Mesenchymal stem cell (in vitro differentiated cells and primary cell): ENCODE data around the gene MEGF9.

Source experiments
- DNase-seq: peaks from one replicate; pipeline ENCODE4 v3.0.0-alpha.2; 2013
- H2AFZ ChIP-seq: one replicate; pipeline ENCODE4 v1.6.1; 2013; ENCODE audit warnings: low read depth, mild to moderate bottlenecking, control low read depth, inconsistent platforms, low read length, moderate library complexity
- H2AK5ac ChIP-seq: 2 replicates; pipeline ENCODE4 v1.6.1; 2013; ENCODE audit warnings: low read length, moderate library complexity, mild to moderate bottlenecking, inconsistent platforms; ENCODE audit not compliant: severe bottlenecking
- H2BK120ac ChIP-seq: one replicate; pipeline ENCODE4 v1.6.1; 2013; ENCODE audit warnings: low read depth, mild to moderate bottlenecking, inconsistent platforms, low read length, moderate library complexity
- H2BK12ac ChIP-seq, 2 experiments: one replicate each; pipeline ENCODE4 v1.6.1; 2013; ENCODE audit warnings: inconsistent platforms in 2 of 2, low read length in 2 of 2, mild to moderate bottlenecking in 2 of 2, moderate library complexity in 2 of 2, control low read depth in 1 of 2
- H2BK15ac ChIP-seq: one replicate; pipeline ENCODE4 v1.6.1; 2013; ENCODE audit warnings: mild to moderate bottlenecking, low read depth, inconsistent platforms; ENCODE audit not compliant: poor library complexity, severe bottlenecking
- H2BK5ac ChIP-seq: 2 replicates; pipeline ENCODE4 v1.6.1; 2013; ENCODE audit warnings: low read depth, mild to moderate bottlenecking, low read length, control low read depth, inconsistent platforms; ENCODE audit not compliant: poor library complexity, severe bottlenecking
- H3K14ac ChIP-seq, 2 experiments: one replicate each; pipeline ENCODE4 v1.6.1; 2013; ENCODE audit warnings: inconsistent platforms in 2 of 2, low read length in 2 of 2, control low read depth in 1 of 2, mild to moderate bottlenecking in 1 of 2, moderate library complexity in 1 of 2
- H3K18ac ChIP-seq, 2 experiments: one replicate each; pipeline ENCODE4 v1.6.1; 2013; ENCODE audit warnings: inconsistent platforms in 2 of 2, low read length in 2 of 2, control low read depth in 1 of 2, low read depth in 1 of 2, mild to moderate bottlenecking in 1 of 2
- H3K23ac ChIP-seq, 2 experiments: one replicate each; pipeline ENCODE4 v1.6.1; 2013; ENCODE audit warnings: inconsistent platforms in 2 of 2, low read length in 2 of 2, mild to moderate bottlenecking in 2 of 2, moderate library complexity in 2 of 2, control low read depth in 1 of 2
- H3K27ac ChIP-seq: 2 replicates; pipeline ENCODE4 v1.5.1; 2013; ENCODE audit warnings: mild to moderate bottlenecking, moderate library complexity, low read length, control low read depth, inconsistent platforms; ENCODE audit not compliant: poor library complexity, severe bottlenecking
- H3K27me3 ChIP-seq, 2 experiments: 2 replicates each; pipeline versions ENCODE4 v1.6.1 to v1.7.0; 2013; ENCODE audit warnings: low read length in 2 of 2, mild to moderate bottlenecking in 2 of 2, moderate library complexity in 2 of 2, control low read depth in 1 of 2, inconsistent platforms in 1 of 2; ENCODE audit not compliant: control insufficient read depth in 1 of 2, insufficient read depth in 1 of 2
- H3K36me3 ChIP-seq, 2 experiments: 2 replicates each; pipeline versions ENCODE4 v1.6.1 to v1.7.0; 2013; ENCODE audit warnings: low read length in 2 of 2, control low read depth in 1 of 2, inconsistent platforms in 1 of 2, low read depth in 1 of 2, mild to moderate bottlenecking in 1 of 2; ENCODE audit not compliant: insufficient read depth in 2 of 2, control insufficient read depth in 1 of 2
- H3K4ac ChIP-seq, 2 experiments: one replicate each; pipeline ENCODE4 v1.6.1; 2013; ENCODE audit warnings: inconsistent platforms in 2 of 2, low read length in 2 of 2, mild to moderate bottlenecking in 2 of 2, moderate library complexity in 2 of 2, control low read depth in 1 of 2, low read depth in 1 of 2
- H3K4me1 ChIP-seq: 2 replicates; pipeline ENCODE4 v1.6.1; 2013; ENCODE audit warnings: low read depth, low read length, control low read depth; ENCODE audit not compliant: control insufficient read depth, insufficient read depth
- H3K4me2 ChIP-seq: 2 replicates; pipeline ENCODE4 v1.6.1; 2013; ENCODE audit warnings: low read length, mild to moderate bottlenecking, inconsistent platforms; ENCODE audit not compliant: poor library complexity, severe bottlenecking
- H3K4me3 ChIP-seq, 2 experiments: 2 replicates each; pipeline versions ENCODE4 v1.5.1 to v1.7.0; 2013; ENCODE audit warnings: low read length in 2 of 2, mild to moderate bottlenecking in 2 of 2, control low read depth in 1 of 2, low read depth in 1 of 2; ENCODE audit not compliant: insufficient read depth in 1 of 2
- H3K79me1 ChIP-seq: replicated peaks from 2 replicates; pipeline ENCODE4 v1.6.1; 2013; ENCODE audit warnings: mild to moderate bottlenecking, control low read depth, low read length, inconsistent platforms; ENCODE audit not compliant: poor library complexity, severe bottlenecking
- H3K9ac ChIP-seq: 2 replicates; pipeline ENCODE4 v1.7.0; 2013; ENCODE audit warnings: mild to moderate bottlenecking, low read length, moderate library complexity
- H3K9me3 ChIP-seq: 2 replicates; pipeline ENCODE4 v1.7.0; 2013; ENCODE audit warnings: mild to moderate bottlenecking, low read length; ENCODE audit not compliant: control insufficient read depth
- H4K8ac ChIP-seq: one replicate; pipeline ENCODE4 v1.6.1; 2013; ENCODE audit warnings: inconsistent platforms, mild to moderate bottlenecking, low read length, moderate library complexity
- H4K91ac ChIP-seq: one replicate; pipeline ENCODE4 v1.6.1; 2013; ENCODE audit warnings: mild to moderate bottlenecking, low read length, inconsistent platforms
- WGBS: methylation state at CpG from one replicate; pipeline ENCODE4 v1.1.7; 2013; ENCODE audit warnings: mixed read lengths; 5-methylcytosine and 5-hydroxymethylcytosine counted together

Gene MEGF9

DNA sequence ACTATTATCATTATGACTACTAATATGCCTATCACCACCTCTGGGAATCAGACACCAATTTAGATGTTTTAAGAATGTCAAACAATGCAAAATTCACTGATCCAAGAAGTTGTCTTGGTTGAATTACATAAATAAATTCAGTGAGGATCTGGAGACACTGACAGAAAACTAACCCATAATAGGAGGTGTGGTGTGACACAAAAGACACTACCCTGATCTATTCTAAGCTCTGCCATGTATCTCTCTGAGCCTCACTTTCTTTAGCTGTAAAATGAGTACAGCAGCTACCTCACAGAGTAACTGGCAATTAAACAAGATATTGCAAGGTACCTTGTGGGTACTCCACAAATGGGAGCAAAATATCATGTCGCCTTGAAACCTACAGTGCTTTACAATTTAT lies 141.8 kb downstream of the MEGF9 start:
- H2AK5ac ChIP-seq: no peak overlapping the region

DNA sequence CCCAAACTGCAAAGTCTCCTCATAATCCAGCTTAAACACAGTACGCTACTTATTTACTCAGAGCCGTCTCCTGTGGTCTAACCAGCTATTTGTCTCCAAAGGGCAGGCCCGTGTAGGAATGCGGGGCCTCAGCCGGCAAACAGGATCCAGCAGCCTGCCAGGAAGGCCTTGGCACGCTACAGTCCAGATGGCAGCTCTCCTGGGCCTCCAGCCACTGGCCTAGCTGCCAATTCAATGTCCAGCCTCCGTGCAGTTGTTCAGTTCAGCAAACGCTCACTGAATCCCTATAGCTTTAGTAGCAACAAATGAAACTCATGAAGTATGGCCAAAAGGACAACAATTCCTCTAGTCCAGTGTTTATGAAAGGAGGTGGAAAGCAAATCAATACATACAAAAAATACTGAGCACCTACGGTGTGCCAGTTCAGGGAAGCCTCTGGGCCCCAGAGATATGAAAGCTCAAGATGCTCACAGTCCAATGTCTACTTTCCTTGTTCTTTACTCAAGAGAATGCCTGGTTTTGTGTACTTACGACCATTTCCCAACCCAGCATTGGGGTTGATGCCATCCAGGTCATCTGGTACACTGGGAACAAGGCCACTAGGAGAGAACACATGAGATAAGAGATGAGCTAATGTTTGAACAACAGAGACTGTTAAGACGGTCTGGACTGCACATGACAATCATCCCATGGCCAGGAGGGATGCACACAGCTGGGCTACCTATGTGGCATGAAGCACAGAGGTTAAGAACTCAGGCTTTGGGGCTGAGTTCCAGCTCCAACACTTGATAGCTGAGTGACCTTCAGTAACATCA lies 142.6 kb downstream of the MEGF9 start:
- Histone ChIP-seq H3K79me1 (peaks cover 29% of the 10 kb centered on the region), H2BK5ac (no peak overlapping the region), H3K18ac (no peak overlapping the region), H3K4me3 (no peak overlapping the region), H2BK12ac (no peak overlapping the region), H3K23ac (no peak overlapping the region), H3K4ac (no peak overlapping the region), H2BK120ac (no peak overlapping the region), H3K36me3 (peaks cover 17 to 52% of the 10 kb centered on the region in 2 experiments), H3K9ac (no peak overlapping the region), H3K9me3 (no peaks in the 10 kb centered on the region), H2BK15ac (no peak overlapping the region), H3K27me3 (no peaks in the 10 kb centered on the region), H3K27ac (no peak overlapping the region), H3K4me1 (peaks cover 4% of the 10 kb centered on the region), H4K8ac (no peak overlapping the region), H4K91ac (no peak overlapping the region), H2AK5ac (no peak overlapping the region), H3K4me2 (no peak overlapping the region), H2AFZ (no peak overlapping the region), H3K14ac (no peak overlapping the region)
- DNase-seq: no peak
- WGBS: 92% methylated on average over 11 of the region's 11 CpGs

More for the DNA sequence above, 141.8 kb downstream of the MEGF9 start:
- Histone ChIP-seq H2AFZ (no peak overlapping the region), H3K23ac (no peak overlapping the region), H3K9ac (no peak overlapping the region), H3K27ac (no peak overlapping the region), H2BK5ac (no peak overlapping the region), H3K79me1 (peaks cover 30% of the 10 kb centered on the region), H4K8ac (no peak overlapping the region), H3K4me3 (no peak overlapping the region), H2BK120ac (no peak overlapping the region), H3K4ac (no peak overlapping the region), H3K4me2 (no peak overlapping the region), H4K91ac (no peak overlapping the region), H3K4me1 (peaks cover 4% of the 10 kb centered on the region), H3K9me3 (no peaks in the 10 kb centered on the region), H3K14ac (no peak overlapping the region), H2BK15ac (no peak overlapping the region), H3K36me3 (peaks cover 17 to 47% of the 10 kb centered on the region in 2 experiments), H2BK12ac (no peak overlapping the region), H3K27me3 (no peaks in the 10 kb centered on the region), H3K18ac (no peak overlapping the region)
- DNase-seq: no peak
- 100% methylated on average over 1 of the region's 1 CpG for WGBS

DNA sequence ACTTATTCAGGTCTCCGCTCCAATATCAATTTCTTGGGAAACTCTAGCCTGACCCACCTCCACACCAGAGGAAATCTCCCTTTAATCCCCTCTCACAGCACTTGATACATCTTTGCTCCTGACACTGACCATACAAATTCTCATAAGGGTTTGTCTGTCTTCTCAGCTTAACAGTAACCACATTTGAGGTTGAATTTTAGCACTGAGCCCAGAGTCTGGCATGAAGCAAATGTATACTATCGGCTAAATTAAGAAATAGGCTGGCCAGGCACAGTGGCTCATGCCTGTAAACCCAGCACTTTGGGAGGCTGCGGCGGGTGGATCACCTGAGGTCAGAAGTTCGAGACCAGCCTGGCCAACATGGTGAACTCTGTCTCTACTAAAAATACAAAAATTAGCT lies 144.0 kb downstream of the MEGF9 start:
- Histone ChIP-seq H2AK5ac (no peak overlapping the region), H2AFZ (no peak overlapping the region), H3K23ac (no peak overlapping the region), H3K4me1 (peaks cover 4% of the 10 kb centered on the region), H3K79me1 (peaks cover 36% of the 10 kb centered on the region), H2BK15ac (no peak overlapping the region), H3K27ac (no peak overlapping the region), H2BK12ac (no peak overlapping the region), H2BK120ac (no peak overlapping the region), H3K27me3 (no peaks in the 10 kb centered on the region), H4K91ac (no peak overlapping the region), H3K18ac (no peak overlapping the region), H3K4me3 (no peak overlapping the region), H3K36me3 (peaks cover 21 to 60% of the 10 kb centered on the region in 2 experiments), H3K4me2 (no peak overlapping the region), H3K14ac (no peak overlapping the region), H2BK5ac (no peak overlapping the region), H3K9ac (no peak overlapping the region), H4K8ac (no peak overlapping the region), H3K9me3 (no peaks in the 10 kb centered on the region), H3K4ac (no peak overlapping the region)
- WGBS: 94% methylated on average over 5 of the region's 5 CpGs
- no peak for DNase-seq

DNA sequence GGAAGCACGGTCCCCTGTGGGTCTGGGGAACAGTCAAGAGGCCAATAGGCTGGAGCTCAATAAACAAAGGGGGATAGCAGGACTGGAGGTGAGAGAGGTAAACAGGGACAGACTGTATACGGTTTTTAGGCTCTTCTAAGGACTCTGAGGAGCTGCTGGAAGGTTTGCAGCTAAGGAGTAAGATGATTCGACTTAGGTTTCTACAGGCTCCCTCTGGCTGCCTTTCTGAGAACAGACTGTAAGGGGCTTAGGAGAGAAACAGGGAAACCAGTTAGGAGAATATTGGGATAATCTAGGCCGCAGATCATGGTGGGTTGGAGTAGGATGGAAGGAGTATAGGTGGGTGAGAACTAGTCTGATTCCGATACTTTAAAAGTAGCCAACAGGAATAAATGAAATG lies 144.7 kb downstream of the MEGF9 start:
- Histone ChIP-seq H2BK15ac (no peak overlapping the region), H3K4me2 (no peak overlapping the region), H3K27me3 (no peaks in the 10 kb centered on the region), H2AK5ac (no peak overlapping the region), H2BK12ac (no peak overlapping the region), H3K23ac (no peak overlapping the region), H2BK5ac (no peak overlapping the region), H2BK120ac (no peak overlapping the region), H3K9ac (no peak overlapping the region), H3K79me1 (peaks cover 37% of the 10 kb centered on the region), H3K14ac (no peak overlapping the region), H2AFZ (no peak overlapping the region), H3K4me1 (peaks cover 2% of the 10 kb centered on the region), H3K36me3 (peaks cover 22 to 64% of the 10 kb centered on the region in 2 experiments), H4K8ac (no peak overlapping the region), H4K91ac (no peak overlapping the region), H3K9me3 (no peaks in the 10 kb centered on the region), H3K18ac (no peak overlapping the region), H3K4me3 (no peak overlapping the region), H3K4ac (no peak overlapping the region), H3K27ac (no peak overlapping the region)
- WGBS: 95% methylated on average over 5 of the region's 5 CpGs
- no peak for DNase-seq
